Measurements from ENCODE around the gene CMTM1.

The CMTM1 gene, protein sequence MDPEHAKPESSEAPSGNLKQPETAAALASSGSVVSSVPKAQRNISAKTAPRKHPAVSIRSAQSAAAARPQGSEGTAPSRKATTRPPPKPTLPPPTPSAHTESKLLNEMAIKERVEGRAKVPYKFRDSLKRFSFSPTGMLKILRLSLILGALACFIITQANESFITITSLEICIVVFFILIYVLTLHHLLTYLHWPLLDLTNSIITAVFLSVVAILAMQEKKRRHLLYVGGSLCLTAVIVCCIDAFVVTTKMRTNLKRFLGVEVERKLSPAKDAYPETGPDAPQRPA
- 0.78 to 4.1 reads per million in 2 experiments for total RNA-seq

DNA sequence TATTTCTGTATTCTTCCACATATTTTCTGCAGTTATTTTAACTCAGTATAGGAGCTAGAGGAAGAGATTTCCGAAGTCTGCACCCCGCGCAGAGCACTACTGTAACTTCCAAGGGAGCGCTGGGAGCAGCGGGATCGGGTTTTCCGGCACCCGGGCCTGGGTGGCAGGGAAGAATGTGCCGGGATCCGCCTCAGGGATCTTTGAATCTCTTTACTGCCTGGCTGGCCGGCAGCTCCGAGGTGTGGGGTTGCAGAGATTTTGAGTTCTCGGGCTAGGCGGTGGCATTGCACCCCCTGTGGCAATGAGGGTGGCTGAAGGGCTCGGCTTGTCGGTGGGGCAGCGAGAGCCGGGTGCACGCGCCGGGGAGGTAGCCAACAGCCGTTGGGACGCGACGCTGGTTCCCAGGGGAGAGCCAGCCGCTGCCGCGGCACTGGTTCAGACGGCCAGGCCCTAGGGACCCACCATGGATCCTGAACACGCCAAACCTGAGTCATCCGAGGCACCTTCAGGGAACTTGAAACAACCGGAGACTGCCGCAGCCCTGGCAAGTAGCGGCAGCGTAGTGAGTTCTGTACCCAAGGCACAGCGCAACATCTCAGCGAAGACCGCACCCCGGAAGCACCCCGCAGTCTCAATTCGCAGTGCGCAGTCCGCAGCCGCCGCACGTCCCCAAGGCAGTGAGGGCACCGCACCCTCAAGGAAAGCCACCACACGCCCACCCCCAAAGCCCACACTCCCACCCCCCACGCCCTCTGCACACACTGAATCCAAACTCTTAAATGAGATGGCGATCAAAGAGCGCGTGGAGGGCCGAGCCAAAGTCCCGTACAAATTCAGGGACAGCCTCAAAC, at the start of gene CMTM1:
Gene CMTM1 (plus strand): TSS at position 389 of the 851 bp plus-strand sequence. CDS start 75 bp downstream, at position 464.
- DNase-seq (ENCODE audit: low read depth) = no peak

DNA sequence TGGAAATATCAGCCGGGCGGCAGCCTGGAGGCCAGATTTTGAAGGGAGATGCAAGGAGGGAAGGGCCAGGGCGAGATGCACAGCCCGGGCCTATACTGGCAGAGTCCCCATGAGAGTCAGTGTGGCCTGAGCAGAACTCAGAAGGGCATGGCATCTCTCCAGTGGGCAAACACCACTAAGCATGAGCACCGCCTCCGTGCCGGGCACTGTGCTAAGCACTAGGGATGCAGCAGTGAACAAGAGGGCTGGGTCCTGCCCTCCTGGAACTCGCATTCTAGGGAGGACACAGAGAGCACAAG, 49.8 kb upstream of the CMTM1 start:
- no peak for DNase-seq (ENCODE audit: low read depth)

DNA sequence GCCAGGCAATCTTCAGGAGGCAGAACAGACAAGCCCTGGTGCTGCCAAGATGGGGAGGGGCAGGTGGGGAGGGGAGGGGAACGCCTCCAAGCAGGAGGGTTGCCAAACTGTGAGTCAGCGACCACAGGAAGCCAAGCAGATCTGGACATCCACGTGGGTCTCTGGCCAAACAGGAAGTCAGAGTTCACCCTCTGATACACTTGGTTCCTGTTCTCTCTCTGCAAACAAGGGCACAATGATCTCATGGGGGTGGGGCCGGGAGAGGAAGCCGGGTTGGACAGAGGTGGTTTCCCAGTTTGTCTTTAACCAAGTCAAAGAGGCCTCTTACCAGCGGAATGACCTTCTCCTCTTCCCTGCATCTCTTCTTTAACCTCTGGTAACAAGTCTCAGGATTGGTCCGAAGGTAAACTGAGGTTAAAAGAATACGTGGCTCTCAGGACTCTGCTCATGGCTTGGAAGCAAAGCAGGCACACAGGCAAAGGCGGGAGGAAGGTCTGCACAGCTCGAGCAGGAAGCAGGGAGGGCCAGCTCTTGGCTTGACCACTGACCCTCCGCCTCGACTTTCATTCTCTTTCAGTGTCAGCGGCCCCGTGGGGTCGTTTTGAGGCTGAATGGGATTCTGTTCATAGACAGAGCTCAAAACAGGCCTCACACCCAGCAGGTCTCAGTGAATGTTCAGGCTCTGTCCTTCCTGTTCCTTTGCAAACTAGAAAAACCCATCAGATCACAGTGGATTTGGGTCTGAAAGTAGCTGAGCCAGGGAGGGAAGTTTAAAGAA, 49.2 kb upstream of the CMTM1 start:
- peak; percentile 47 for DNase-seq (ENCODE audit: low read depth)

DNA sequence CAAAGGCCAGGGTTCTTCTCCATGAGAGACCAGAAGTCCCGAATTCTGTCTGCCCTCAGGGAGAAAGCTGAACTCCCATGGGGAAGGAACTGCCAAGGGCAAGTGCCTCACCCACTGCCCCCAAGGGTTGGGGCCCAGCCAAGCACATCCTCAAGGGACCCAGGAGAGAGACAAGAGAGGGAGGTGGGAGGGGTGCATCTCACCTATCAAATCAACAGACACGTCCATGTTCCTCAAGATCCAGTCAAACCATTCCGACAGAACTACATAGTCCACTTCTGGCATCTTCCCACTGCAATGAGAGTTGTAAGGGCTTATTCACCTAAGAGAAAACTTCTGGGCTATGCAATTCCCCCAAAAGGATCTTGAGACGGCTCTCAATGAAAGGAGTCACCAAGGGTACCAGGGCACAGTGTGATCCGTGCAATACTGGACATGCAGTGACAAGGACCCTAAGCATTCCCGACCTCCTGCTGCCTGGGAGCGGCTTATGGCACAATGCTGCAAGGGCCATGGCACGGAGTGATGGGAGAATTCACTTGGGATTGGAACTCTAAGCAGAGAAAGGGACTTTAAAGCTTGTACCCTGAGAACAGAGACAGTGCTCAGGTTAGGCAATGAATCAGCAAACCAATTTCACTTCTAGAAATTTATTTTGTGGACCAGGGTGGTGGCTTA, 48.5 kb upstream of the CMTM1 start:
- no peak for DNase-seq (ENCODE audit: low read depth)

DNA sequence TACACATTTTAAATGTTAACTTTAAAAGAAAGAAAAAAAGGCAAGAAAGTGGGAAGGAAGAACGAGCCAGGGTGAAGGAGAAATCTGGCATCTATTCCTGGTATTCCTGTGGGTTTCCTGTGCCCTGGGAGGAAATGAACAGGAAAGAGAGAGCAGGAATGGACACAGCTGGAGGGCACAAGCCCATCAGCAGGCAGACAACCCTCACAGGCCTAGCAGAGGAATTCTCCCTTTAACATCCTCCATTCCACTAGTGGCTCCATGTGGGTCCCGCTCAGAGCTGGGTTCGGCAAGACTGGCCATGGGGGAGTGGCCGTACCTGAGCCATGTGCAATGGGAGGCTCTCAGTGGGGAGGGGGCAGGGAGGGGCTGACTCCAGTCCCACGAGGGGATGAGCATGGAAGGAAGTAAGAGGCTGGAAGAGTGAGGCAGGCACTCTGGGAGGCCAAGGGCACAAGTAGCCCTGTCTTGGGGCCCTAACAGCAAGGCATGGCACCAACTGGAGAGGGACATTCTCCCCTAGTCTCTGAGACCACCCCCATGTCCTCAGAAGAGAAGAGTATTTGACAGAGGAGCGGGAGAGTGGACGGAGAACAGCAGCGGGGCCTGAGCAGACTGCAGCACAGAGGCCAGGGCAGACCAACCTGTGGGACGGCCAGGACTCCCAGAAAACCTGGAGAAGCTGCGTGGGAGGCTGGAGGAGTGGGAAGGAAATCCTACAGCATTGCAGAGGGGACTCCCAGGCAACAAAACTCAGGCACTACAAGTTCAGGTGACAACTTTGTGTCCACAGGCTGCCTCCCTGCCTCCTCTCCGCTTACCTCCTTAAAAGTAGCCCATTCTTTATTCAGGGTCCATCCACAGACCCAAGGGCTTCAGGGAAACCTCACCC, 46.5 kb upstream of the CMTM1 start:
- no peak for DNase-seq (ENCODE audit: low read depth)

DNA sequence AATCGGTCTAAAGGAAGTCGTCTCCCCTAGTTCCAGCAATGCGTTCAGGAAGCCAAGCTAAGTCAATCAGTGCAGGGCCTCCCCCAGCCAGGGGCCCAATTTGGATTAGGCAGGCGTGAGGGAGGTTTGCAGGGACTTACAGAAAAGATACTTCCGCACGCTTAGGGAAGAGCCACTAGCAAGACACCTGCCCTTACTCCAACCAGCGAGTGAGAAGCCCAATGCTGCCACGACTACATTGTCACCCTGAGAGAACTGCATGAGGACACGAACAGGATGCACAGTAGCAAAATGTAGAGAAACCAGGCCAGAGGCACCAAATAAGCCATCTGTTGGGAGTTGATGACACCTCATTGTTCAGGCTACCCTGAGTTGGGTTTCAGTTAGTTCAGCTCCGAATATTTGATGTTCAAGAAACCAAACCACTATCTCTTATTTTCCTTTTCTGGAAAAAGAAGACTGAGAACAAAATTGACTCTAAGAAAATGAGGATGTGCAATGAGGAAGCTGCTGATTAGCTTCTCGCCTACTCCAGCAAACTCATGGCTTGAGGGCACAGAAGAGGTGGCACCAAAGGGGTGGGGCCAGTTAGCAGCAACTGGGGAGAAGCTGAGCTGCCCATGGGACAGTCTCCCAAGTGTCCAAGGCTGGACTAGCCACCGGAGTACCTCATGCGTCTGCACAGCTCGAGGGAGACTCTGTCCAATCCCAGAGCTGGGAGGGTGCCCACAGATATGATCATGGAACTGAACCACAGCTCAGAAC, 45.7 kb upstream of the CMTM1 start:
- DNase-seq (ENCODE audit: low read depth) = no peak

DNA sequence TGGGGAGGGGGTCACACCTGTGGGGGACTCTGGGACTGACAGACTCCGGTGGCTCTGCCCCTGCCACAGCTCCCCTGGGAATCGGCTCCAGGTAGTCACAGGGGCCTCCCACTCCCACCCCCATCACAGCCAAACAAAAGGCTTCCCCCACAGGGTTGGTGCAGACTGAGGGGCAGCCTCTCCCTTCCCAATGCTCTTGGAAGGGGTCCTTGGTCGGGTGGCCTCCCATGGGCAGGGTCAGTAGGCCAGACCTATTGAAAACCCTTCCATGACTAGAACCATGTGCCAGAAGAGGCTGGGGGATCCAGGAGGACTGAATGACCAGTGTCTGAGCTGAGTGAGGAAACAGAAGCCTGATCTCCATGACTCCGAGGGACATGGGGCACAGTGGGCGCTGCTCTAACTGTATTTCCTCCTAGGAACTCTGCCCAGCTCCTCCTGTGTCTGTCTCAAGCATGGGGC, 45.0 kb upstream of the CMTM1 start:
- no peak for DNase-seq (ENCODE audit: low read depth)

DNA sequence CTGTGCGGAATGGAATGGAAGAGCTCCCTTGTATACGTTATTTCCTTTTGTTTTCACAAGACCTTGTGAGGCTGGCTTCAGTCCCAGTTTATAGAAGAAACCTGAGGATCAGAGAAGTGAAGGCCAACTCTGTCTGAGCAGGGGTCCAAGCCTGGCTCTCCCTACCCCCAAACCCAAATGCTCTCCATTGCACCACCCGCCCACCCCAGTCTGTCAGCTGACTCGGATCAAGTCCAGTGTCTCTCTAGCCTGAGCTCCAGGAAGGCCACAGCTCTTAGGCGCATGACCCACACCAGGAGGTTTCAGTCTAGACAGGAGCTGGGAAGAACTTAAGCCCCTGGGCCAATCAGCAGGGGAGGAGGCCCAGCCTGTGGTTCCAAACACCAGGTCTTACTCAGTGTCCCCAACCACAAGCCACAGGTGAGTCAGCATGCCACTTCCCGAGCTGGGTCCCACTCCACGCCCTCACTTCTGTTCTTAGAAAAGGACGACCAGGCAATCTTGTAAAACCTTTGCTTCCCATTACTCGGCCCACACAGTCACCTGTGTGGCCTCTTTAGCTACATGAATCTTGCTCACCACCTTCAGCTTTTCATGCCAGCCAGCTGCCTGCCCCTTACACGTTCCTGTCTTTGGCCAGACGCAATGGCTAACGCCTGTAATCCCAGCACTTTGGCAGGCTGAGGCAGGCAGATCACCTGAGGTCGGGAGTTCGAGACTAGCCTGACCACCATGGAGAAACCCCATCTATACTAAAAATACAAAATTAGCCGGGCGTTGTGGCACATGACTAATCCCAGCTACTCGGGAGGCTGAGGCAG, 44.1 kb upstream of the CMTM1 start:
- peak; percentile 68 for DNase-seq (ENCODE audit: low read depth)

DNA sequence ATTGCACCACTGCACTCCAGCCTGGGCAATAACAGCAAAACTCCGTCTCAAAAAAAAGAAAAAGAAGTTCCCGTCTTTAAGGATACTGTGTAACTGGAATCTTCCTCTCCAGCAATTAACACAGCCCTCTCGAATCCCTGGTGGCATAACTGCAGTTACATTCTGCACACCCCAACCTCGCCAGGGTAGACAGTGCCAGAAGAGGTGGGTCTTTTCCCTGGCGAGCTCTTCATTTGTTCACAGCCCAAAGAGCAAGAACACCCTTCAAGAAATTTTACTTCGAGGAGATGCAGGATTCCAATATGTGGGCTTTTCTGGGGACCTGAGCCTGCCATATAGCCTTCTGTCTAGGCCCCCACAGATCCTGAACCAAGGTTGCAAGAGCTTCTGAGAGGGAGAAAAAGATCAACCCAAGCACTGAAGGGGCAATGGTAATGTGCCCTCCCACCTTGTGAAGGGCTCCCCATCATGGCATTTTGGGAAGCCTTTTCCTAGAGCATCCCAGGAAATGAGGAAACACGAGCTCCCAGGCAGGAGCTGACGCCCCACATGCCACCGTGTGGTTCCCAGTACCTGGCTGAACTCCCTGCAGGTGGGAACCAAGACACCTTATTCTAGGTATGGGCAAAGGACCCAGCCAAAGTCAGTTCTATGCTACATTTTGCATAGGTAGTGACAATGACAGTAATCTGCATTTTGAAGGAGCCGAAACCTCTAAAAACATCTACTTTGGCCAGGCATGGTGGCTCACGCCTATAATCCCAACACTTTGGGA, 43.2 kb upstream of the CMTM1 start:
- DNase-seq (ENCODE audit: low read depth) = no peak

DNA sequence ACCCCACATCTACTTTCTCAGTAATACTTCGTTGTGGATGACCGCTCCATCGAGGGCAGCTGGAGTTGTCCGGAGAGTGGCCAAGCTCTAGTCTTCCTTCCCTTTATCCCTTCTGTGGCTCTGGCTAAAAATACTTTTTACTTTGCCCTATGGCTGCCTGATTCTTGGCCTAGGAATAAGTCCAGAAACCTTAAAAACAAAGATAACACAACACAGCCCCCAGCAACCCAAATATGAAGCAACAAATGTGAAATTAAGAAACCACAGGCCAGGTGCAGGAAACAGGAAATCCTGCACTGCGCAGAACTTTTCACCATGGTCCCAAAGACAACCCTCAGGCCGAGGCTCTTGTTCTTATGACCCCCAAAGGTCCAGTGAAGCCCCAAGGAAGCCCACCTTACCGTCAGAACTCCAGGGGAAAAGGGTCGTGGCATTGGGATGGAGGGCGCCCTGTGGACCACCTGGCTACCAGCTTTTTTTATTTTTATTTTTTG, 42.3 kb upstream of the CMTM1 start:
- DNase-seq (ENCODE audit: low read depth) = no peak

DNA sequence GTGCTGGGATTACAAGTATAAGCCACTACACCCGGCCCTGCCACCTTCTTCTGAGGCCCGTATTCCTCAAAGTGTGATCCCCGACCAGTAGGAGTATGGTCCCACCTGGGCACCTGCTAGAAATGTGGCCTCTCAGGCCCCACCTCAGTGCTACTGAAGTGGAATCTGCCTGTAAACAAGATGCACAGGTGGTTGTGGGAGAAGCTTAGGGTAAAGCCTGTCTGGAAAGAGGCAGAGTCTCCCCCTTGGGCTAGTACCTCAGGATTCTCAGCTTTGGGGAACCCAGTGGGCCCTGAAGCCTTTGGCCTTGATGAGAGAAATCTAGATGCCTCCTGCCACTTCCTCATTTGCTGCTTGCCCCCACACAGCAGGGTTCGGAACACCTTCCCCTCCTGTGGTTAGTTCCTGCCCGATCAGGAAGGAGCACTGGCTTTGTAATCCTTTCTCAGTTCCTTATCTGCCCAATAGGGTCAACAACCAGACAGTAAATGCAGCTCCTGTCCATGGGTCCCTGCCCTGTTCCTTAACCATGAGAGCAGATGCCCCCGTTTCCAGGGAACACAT, 41.6 kb upstream of the CMTM1 start:
- no peak for DNase-seq (ENCODE audit: low read depth)

DNA sequence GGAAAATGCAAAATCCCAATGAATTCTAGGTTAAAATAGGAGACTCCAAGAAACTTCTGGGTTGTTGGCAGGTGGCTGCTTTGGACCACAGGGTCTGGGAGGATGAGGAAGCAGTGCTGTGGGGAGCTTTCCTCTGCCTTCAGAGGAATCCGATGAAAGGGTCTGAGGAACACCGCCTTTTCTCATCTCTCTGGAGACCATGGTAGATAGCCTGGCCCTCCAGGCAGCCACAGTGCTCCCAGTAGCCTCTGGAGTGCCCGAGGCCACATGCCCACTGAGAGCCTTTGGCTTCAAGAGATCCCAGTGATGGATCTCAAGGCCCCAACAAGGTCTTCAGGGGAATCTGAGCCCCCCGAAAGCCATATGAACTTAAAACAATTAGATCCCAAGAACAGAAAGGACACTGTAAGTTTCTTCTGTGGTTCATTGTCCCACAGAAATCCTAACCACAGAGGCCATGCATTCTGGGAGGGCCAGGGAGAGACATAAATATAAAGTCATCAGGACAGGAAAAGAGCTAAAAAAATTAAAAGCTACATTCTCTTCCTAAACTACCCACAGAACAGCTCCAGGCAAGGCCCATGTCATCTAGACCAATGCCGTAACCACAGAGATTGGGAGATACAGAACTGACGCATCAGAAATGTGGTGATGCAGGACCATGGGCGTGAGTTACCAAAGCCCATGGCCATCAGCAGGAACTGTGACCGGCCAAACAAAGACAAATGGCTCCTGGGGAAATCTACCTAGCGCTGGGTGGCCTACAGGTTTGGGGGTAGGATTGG, 40.7 kb upstream of the CMTM1 start:
- no peak for DNase-seq (ENCODE audit: low read depth)

DNA sequence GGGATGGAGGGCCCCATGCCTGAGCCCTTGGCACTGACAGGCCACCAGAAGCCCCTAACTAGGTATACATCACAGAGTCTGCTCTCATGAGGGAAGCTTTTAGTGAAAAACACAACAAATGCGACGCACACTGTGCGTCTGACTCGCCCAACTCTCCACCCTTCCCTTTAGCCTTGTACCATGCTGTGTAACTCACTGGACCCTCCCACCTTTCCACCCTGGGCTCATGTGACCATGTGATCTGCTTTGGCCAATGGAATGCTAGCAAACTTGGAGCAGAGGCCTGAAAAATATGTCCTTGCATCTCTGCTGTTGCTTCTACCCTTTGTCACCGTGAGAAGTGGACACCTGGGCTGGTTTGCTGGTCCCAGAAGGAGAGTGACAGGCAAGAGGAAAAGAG, 37.9 kb upstream of the CMTM1 start:
- no peak for DNase-seq (ENCODE audit: low read depth)

DNA sequence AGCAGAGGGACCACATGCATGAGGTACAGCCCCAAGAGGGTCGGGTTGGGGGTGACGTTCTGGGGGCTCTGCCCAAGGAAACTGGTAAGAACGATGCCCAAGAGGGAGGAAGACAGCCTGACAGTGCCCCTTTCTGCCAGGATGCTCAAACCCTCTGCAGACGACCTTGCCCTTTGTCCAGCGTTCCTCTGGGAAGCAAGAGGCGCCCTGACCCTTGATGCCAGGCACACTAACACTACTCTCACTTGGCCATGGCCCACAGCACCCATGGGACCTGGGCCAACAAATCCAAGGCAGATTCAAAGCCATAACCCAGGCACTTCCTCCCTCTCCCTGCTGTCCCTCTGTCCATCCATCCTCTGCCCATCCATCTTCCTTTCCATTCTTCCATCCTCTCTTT, 36.8 kb upstream of the CMTM1 start:
- no peak for DNase-seq (ENCODE audit: low read depth)

DNA sequence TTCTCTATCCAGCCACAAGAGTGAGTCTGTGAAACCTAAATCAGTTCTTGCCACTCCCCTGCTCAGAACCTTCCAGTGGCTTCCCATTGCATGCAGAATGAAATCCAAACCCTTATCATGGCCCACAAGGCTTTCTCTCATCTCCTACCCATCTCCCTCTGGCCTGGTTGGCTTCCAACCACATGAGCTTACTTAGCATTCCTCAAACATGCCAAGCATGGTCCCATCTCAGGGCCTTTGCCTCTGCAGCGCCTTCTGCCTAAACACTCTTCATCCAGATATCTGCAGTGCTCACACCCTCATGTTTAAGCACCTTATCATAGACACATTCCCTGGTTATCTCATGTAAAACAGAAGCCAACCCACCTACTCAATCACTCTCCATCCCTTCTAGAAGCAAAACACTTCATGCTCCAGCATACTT, 31.9 kb upstream of the CMTM1 start:
- no peak for DNase-seq (ENCODE audit: low read depth)

DNA sequence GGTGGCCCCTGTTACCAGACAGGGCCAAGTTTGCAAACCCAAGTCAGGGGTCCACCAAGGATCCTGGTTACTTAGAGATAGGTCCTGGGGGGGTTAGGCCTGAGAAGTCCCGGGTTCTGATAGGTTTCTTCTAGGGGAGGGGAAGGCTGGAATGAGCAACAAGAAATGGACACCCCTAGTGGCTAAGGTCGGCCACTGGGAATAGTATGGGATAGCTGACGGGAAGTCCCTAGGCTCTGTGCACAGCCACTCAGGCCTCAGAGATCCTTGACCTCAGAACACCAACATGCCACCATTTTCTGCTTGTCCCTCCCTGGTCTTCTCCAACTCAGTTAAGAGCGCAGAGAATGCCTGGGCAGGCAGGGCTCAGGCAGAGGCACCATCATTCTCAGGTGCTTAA, 29.7 kb upstream of the CMTM1 start:
- no peak for DNase-seq (ENCODE audit: low read depth)

DNA sequence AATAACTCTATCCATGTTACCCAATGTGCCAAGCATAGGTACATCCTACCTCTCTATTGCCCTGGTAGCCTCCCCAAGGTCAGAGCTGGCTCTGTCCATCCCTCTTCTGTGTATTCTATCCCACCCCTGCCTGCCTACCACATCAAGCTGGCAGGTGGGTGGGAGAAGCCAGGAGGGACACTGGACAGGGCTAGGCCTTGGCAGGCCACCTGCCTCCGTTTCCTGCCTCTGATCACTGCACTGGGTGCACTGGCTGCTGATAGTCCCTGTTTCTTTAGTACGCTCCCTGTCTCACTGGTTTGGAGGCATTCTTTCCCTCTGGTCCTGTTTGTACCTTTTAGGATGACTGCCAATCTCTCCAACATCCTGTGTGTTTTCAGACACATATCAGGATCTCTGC, 29.0 kb upstream of the CMTM1 start:
- no peak for DNase-seq (ENCODE audit: low read depth)
